Central memory CD8-positive, alpha-beta T cell (primary cell): Measurements from ENCODE around the gene HIPK2.
A peak's percentile ranks its signal among the peaks of the same experiment; 100 is the strongest.

Experiments
- ATAC-seq: fragments of 150-1000 bp; cut with Tn5 transposase; replicated peaks from 2 replicates; pipeline ENCODE4 v1.10.0; 2022; ENCODE audit warnings: mild to moderate bottlenecking, moderate FRiP score, moderate number of reproducible peaks; ENCODE audit not compliant: poor library complexity, severe bottlenecking; ENCODE audit errors: extremely low read depth
- DNase-seq, 2 donors: peaks; one replicate each; pipeline ENCODE4 v3.0.0; 2021; ENCODE audit warnings: low spot score in 2 of 2
- H3K27ac Mint-ChIP-seq: one replicate; pipeline ENCODE4 v1.8.0; 2022; ENCODE audit warnings: low read depth, mild to moderate bottlenecking, moderate library complexity, mixed read lengths
- H3K27me3 Mint-ChIP-seq: one replicate; pipeline ENCODE4 v1.8.0; 2022; ENCODE audit warnings: mixed read lengths
- H3K36me3 Mint-ChIP-seq: one replicate; pipeline ENCODE4 v1.8.0; 2022; ENCODE audit warnings: mild to moderate bottlenecking, moderate library complexity, mixed read lengths; ENCODE audit not compliant: insufficient read depth
- H3K4me1 Mint-ChIP-seq: one replicate; pipeline ENCODE4 v1.8.0; 2022; ENCODE audit warnings: mixed read lengths
- H3K4me3 Mint-ChIP-seq: one replicate; pipeline ENCODE4 v1.8.0; 2022; ENCODE audit warnings: mild to moderate bottlenecking, moderate library complexity, mixed read lengths
- H3K9me3 Mint-ChIP-seq: one replicate; pipeline ENCODE4 v1.8.0; 2022; ENCODE audit warnings: mixed read lengths

Gene HIPK2

DNA sequence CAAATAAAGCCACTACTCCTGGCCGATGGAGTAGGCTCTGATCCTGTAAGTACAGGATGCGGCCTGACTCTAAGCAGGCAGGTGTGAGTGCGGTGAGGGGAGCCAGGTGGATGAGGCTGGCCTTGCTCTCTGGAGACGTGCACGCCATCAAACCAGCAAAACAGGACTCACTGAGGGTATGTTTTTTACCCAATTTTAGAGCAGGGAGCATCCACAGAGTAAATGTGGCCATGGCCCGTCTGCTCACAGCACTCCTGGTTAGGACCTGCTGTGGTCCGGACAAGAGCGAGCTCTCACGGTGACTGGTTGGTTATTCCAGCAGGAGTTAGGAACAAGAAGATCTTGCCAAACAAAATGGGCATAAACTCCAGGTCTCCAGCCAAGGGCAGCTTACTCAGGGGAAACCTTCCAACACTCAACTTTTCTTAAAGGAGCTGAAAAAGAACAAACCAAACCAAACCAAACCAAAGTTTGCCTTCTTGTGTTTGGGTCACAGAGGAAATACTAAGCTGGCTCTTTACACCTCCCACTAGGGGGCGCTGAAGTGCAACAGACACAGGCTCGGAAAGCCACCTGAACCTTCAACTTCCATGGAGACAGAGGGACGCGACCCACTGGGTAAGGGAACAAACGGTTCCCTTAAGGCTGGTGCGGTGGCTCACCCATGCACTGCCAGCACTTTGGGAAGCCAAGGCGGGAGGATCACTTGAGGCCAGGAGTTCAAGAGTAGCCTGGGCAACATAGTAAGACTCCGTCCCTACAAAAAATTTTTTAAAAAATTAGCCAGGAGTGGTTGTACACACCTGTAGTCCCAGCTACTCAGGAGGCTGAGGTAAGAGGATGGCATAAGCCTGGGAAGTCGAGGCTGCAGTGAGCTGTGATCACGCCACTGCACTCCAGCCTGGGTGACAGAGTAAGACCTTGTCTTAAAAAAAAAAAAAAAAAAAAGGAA lies 131.9 kb downstream of the HIPK2 start:
- Mint-ChIP-seq H3K4me3 (no peak overlapping the region), H3K4me1 (peaks cover 27% of the 10 kb centered on the region), H3K9me3 (no peaks in the 10 kb centered on the region), H3K36me3 (no peaks in the 10 kb centered on the region), H3K27ac (no peak overlapping the region), H3K27me3 (no peaks in the 10 kb centered on the region)
- DNase-seq (peak; percentile 56 to 74), ATAC-seq (peak; percentile 35)

DNA sequence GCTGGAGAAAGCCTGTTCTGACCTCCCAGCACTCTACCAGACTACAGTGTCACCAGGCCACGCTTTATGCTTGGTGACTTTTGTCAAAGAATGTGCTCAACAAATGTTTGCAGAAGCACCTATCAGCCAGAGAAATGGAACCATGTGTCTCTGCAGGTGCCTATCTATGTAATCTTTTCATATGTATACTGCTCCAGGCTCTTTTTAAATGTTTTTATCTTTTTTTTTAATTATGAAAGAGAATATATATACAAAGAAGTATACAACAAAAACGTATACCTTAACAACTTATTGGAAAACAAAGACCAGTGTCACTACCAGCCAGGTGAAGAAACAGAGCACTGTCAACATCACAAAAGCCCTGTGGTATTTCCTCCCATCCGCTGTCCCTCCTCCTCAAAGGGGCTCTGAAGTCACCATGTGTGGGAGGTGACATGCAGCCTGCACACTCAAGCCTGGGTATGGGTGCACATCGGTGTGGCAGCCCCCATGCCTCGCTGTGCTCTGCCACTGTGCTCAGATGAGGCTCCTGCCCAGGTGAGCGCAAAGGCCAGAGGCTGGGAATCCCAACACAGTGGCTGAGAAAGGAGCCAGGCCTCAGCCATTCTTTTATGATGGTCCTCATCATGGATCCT lies 133.7 kb downstream of the HIPK2 start:
- H3K27me3 Mint-ChIP-seq: no peaks in the 10 kb centered on the region
- no peak overlapping the region for H3K27ac Mint-ChIP-seq
- no peaks in the 10 kb centered on the region for H3K9me3 Mint-ChIP-seq
- no peak for ATAC-seq
- H3K4me1 Mint-ChIP-seq: peaks cover 27% of the 10 kb centered on the region
- H3K36me3 Mint-ChIP-seq: no peaks in the 10 kb centered on the region
- no peak overlapping the region for H3K4me3 Mint-ChIP-seq
- DNase-seq: no peak

DNA sequence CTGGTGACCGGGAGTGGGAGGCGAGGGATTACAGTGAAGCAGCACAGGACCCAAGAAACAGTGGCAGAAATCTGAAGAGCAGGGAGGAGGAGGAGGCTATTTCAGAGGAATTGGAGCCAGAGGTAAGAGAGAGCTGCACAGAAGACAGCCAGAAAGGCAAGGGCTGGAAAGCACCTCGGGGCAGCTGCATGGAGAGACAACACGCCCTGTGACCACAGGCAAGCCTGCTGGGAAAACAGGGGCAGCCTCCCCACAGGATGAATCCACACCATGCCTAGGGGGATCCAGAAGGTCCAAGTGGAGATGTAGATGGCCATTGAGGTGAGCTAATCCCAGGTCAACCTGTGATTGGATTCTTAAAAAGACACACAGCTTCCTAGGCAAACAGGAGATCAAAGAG lies 135.5 kb downstream of the HIPK2 start:
- no peaks in the 10 kb centered on the region for H3K36me3 Mint-ChIP-seq
- DNase-seq: no peak
- H3K27me3 Mint-ChIP-seq: no peaks in the 10 kb centered on the region
- H3K4me3 Mint-ChIP-seq: no peak overlapping the region
- peaks cover 17% of the 10 kb centered on the region for H3K4me1 Mint-ChIP-seq
- H3K9me3 Mint-ChIP-seq: no peaks in the 10 kb centered on the region
- no peak for ATAC-seq
- no peak overlapping the region for H3K27ac Mint-ChIP-seq

DNA sequence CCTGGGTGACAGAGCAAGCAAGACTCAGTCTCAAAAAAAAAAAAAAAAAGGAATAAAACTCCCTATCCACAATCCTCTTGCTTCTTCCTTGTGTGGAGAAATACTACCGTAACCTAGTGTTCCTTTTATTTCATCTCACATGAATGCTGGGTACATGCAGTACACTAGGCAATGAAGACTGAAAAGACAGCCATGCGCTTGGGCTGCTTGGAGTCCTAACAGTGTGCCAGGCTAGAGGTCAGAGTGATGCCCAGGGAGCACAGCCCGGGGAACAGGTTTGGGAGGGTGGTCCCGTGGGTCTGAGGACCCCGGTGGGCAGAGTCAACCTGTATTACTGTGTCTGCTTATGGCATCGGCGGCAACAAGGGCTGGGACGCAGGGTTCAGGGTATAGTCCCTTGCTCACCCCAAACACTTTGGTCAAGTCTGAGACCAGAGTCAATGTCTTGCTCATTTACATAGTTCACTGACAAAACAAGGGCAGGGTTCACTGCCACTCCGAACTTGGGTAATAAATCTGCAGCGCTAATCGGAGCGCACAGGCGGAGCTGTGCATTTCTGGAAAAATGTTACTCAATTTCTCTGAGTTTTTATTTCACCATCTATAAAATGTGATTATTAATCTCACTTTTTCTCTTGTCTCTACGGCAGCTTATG lies 136.3 kb downstream of the HIPK2 start:
- Mint-ChIP-seq H3K9me3 (no peaks in the 10 kb centered on the region), H3K27me3 (no peaks in the 10 kb centered on the region), H3K27ac (no peak overlapping the region), H3K4me1 (peaks cover 9% of the 10 kb centered on the region), H3K4me3 (no peak overlapping the region), H3K36me3 (no peaks in the 10 kb centered on the region)
- ATAC-seq (no peak), DNase-seq (no peak)

DNA sequence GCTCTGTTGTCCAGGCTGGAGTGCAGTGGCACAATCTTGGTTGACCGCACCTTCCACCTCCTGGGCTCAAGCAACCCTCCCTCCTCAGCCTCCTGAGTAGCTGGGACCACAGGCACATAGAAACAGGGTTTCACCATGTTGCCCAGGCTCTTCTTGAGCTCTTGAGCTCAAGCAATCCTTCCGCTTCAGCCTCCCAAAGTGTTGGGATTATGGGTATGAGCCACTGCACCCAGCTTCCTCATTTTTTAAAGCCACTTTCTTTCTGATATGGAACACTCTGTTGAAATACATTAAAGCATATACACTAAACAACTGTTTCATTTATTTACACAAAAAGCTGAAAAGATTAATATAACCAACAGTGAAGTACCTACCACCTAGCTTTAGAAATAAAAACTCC lies 137.1 kb downstream of the HIPK2 start:
- no peak for DNase-seq
- no peak overlapping the region for H3K27ac Mint-ChIP-seq
- H3K27me3 Mint-ChIP-seq: no peaks in the 10 kb centered on the region
- ATAC-seq: no peak
- H3K36me3 Mint-ChIP-seq: peaks cover 1% of the 10 kb centered on the region
- H3K4me3 Mint-ChIP-seq: no peak overlapping the region
- H3K4me1 Mint-ChIP-seq: peaks cover 12% of the 10 kb centered on the region
- H3K9me3 Mint-ChIP-seq: no peaks in the 10 kb centered on the region

DNA sequence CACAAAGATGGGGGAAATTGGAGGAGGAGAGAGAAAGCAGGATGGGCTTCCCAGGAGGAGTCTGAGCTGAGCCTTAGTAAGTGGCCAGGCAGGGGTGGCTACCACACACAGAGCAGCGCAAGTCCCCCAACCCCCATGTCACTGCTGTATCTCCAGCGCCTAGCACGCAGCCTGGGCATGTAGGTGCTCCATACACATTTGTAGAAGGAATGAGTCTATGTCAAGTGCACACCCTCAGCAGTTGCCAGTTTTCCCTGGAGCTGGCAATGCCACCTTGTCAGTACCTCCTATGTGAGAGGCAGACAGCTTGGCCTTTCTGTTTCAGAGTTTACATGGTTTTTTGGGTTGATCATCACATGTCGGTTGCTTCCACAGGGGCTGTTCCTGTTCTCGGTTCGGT lies 138.2 kb downstream of the HIPK2 start:
- H3K9me3 Mint-ChIP-seq: no peaks in the 10 kb centered on the region
- H3K36me3 Mint-ChIP-seq: peaks cover 1% of the 10 kb centered on the region
- H3K4me3 Mint-ChIP-seq: no peak overlapping the region
- H3K27ac Mint-ChIP-seq: no peak overlapping the region
- H3K27me3 Mint-ChIP-seq: no peaks in the 10 kb centered on the region
- DNase-seq: no peak
- no peak for ATAC-seq
- H3K4me1 Mint-ChIP-seq: peaks cover 12% of the 10 kb centered on the region

DNA sequence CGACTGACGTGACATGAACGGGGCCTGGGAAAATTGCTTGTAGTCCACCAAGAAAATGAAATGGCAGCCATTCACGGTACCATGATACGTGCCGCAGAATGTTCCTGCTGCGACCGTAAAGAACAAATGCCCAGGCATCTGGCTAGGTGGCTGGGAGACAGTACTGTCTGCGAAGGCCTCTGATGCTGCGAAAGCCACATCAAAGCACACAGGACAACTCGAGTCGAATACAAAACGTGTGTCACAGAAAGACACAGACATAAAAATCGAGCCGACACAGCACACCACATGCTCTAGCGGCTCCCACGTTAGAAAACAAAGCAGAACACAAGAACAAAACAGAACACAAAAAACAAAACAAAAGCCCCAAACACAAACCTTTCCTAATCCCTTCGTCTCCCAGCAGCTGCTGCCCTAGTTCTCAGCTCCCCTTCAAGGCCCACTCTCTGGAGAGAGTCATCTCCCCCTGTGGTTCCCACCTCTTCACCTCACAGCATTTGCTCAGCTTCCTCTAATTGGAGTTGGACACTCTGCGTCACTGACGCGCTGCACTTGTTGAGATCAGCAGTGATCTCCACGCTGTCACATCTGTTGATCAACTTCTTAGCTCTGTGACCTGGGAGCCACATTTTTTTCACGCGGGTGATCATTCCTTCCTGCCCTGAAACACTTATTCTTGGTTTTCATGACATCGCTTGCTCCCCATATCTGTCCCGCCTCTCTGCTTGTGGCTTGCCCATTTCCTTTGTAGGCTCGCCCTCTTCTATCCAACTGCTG lies 142.1 kb downstream of the HIPK2 start:
- Mint-ChIP-seq H3K27ac (peak overlapping the region; percentile 73), H3K4me1 (peaks cover 13% of the 10 kb centered on the region), H3K36me3 (peaks cover 8% of the 10 kb centered on the region), H3K27me3 (no peaks in the 10 kb centered on the region), H3K9me3 (no peaks in the 10 kb centered on the region), H3K4me3 (peak overlapping the region; percentile 3)
- peak in 1 of 2 donors; percentile 15 for DNase-seq
- ATAC-seq: peak; percentile 76

DNA sequence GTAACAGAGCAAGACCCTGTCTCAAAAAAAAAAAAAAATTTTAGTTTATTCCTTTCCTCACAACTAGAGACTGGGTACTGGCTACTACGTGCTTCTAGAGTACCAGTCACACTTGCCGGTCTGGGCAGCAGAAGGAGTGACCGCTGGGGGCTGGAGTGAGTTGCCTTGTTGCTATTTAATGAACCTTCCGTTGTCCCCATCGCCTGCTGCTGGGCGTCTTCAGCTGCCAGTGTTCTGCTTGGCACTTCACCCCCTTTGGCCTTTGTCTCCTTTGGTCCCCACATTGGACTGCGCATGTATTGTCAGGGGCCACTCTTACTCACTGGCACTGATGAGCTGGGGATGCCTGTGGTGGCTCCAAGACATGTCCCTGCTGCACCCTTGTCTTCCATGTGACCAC lies 143.7 kb downstream of the HIPK2 start:
- no peak overlapping the region for H3K4me3 Mint-ChIP-seq
- H3K27me3 Mint-ChIP-seq: no peaks in the 10 kb centered on the region
- H3K36me3 Mint-ChIP-seq: peaks cover 9% of the 10 kb centered on the region
- ATAC-seq (no peak), DNase-seq (no peak)
- H3K27ac Mint-ChIP-seq: no peak overlapping the region
- no peaks in the 10 kb centered on the region for H3K9me3 Mint-ChIP-seq
- peaks cover 25% of the 10 kb centered on the region for H3K4me1 Mint-ChIP-seq

DNA sequence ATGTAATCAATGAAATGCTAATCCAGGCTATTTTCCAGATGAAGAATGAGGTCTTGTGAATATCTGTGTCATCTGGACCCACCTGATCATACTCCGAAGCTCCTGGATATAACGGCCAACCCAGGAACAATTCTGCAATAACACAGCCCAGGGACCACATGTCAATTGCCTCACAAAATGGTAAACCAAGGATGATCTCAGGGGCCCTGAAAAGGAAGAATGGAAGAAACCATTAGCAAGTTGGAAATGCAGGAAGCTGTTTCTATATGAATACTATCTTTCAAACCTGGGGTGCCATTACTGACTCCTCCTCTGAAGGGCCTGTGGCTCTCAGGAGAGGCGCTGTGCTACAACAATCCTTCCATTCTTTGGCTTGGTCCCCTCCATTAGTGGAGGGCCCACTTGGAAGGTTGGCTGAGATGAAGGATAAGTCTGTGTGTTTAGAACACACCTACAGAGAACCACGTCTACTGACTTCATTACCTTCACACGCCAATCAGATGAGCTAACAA lies 146.2 kb downstream of the HIPK2 start:
- H3K27me3 Mint-ChIP-seq: no peaks in the 10 kb centered on the region
- DNase-seq (no peak), ATAC-seq (no peak)
- H3K27ac Mint-ChIP-seq: no peak overlapping the region
- H3K4me1 Mint-ChIP-seq: peaks cover 44% of the 10 kb centered on the region
- no peaks in the 10 kb centered on the region for H3K9me3 Mint-ChIP-seq
- peaks cover 13% of the 10 kb centered on the region for H3K36me3 Mint-ChIP-seq
- no peak overlapping the region for H3K4me3 Mint-ChIP-seq

DNA sequence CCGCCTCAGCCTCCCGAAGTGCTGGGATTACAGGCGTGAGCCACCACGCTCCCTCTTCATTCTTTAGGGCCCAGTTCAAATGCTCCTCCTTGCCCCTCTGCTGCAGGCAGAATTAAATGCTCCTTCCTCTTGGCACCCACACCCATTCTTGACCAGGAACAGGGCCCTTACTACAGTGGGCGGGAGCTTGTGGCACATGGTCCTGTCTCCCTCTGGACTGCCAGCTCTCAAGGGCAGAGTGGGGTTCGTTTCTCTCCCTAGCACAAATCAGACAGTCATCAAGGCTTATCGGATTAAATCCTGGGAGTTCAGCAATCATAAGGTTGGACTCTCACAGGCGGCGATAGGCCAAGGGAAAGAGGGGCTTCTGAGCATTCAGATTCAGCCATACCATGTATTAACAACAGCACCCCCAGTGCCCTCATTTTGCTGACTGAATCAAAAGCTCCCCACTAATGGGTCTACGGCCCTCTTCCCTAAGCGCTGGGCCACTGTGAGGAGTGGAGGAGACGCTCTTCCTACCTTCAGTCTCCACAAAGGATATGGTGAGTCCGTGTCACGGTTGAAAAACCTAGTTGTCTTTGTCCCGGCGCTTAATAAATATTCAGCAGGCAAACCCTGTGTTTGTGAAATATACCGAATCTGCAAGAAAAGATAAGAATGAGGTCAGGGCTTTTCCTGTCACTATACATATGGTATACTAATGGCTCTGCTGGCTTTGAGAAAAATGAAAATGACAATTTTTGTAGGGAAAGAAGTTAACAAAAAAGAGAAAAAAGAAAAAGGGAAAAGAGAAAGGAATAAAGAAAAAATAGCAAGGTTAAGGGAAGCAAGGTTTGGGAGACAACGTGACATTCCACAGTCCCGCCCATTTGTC lies 146.9 kb downstream of the HIPK2 start:
- no peak for ATAC-seq
- Mint-ChIP-seq H3K4me1 (peaks cover 41% of the 10 kb centered on the region), H3K36me3 (peaks cover 13% of the 10 kb centered on the region), H3K27me3 (no peaks in the 10 kb centered on the region), H3K27ac (peak overlapping the region; percentile 38), H3K4me3 (no peak overlapping the region), H3K9me3 (no peaks in the 10 kb centered on the region)
- no peak for DNase-seq

DNA sequence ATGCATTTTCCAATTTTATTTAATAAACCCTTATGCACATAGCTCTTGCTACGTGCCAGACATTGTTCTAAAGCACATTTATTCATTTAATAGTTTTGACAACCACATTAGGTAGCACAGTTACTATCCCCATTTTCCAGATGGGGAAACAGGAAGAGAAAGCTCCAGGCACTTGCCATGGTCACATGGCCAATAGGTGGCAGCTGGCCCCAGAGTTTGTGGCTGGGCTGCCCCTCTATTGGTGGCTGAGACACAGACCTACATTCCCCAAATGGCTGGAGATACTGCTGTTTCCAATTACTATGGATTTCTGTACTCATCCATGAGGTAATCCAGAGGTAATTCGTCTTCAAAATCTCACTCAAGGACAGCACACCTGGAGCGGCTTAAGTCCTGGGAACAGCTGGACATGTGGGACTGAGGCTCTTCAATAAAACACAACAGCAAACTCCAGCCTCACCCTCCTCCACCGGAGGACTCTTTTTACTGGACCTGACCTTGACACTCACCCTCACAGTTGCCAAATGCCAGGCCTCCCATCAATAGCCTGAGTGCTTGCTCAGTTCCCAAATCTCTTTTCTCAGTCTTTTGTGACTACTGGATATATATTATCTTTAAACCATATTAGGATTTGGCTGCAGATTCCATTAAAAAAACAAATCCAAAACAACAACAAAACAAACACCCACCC lies 148.3 kb downstream of the HIPK2 start:
- Mint-ChIP-seq H3K4me3 (no peak overlapping the region), H3K36me3 (peaks cover 12% of the 10 kb centered on the region), H3K9me3 (no peaks in the 10 kb centered on the region), H3K4me1 (peaks cover 43% of the 10 kb centered on the region), H3K27ac (no peak overlapping the region), H3K27me3 (no peaks in the 10 kb centered on the region)
- DNase-seq: no peak
- no peak for ATAC-seq
